GM21367 (cell line): Measurements from ENCODE around the gene POTEI.
A peak's percentile ranks its signal among the peaks of the same experiment; 100 is the strongest.
"Not testable (repeated sequence)": the region's sequence is repeated elsewhere in the genome, so short reads cannot be mapped to it uniquely, and the experiment has no call there.

Experiments
- ATAC-seq: cut with Tn5 transposase; IDR thresholded peaks from one replicate; pipeline ENCODE4 v1.9.1; 2021; ENCODE audit not compliant: unreplicated experiment

Gene POTEI

GRCh38 chr2:130509228-130509627 is at the start of gene POTEI:
POTEI (minus strand) TSS chr2:130509328; CDS start chr2:130509235, 93 bp downstream.
- ATAC-seq: not testable (repeated sequence)

GRCh38 chr2:130556441-130556840 is 47.3 kb upstream of the POTEI start:
- not testable (repeated sequence) for ATAC-seq

- ATAC-seq: not testable (repeated sequence)
Measured at GRCh38 chr2:130554178-130554577, 45.0 kb upstream of the POTEI start.

- not testable (repeated sequence) for ATAC-seq
Measured at GRCh38 chr2:130549475-130549874, 40.3 kb upstream of the POTEI start.

- ATAC-seq: not testable (repeated sequence)
Measured at GRCh38 chr2:130548418-130548817, 39.3 kb upstream of the POTEI start.

GRCh38 chr2:130544978-130545377 is 35.9 kb upstream of the POTEI start:
- not testable (repeated sequence) for ATAC-seq

GRCh38 chr2:130543785-130544528 is 34.8 kb upstream of the POTEI start:
- ATAC-seq: not testable (repeated sequence)

GRCh38 chr2:130542789-130543188 is 33.7 kb upstream of the POTEI start:
- not testable (repeated sequence) for ATAC-seq

- not testable (repeated sequence) for ATAC-seq
Measured at GRCh38 chr2:130538271-130538670, 29.1 kb upstream of the POTEI start.

- not testable (repeated sequence) for ATAC-seq
Measured at GRCh38 chr2:130536654-130537053, 27.5 kb upstream of the POTEI start.

GRCh38 chr2:130531672-130532071 is 22.5 kb upstream of the POTEI start:
- ATAC-seq: not testable (repeated sequence)

GRCh38 chr2:130531225-130531624 is 22.1 kb upstream of the POTEI start:
- peak; percentile 86 for ATAC-seq

GRCh38 chr2:130530212-130530611 is 21.1 kb upstream of the POTEI start:
- ATAC-seq: not testable (repeated sequence)

- ATAC-seq: not testable (repeated sequence)
Measured at GRCh38 chr2:130529545-130529944, 20.4 kb upstream of the POTEI start.

GRCh38 chr2:130527365-130527967 is 18.3 kb upstream of the POTEI start:
- not testable (repeated sequence) for ATAC-seq

GRCh38 chr2:130522390-130522789 is 13.3 kb upstream of the POTEI start:
- ATAC-seq: not testable (repeated sequence)

- ATAC-seq: not testable (repeated sequence)
Measured at GRCh38 chr2:130520992-130521391, 11.9 kb upstream of the POTEI start, which contains the start of gene CFC1B. CFC1B (plus strand) TSS chr2:130521222; CDS start chr2:130521485, 263 bp downstream.

- not testable (repeated sequence) for ATAC-seq
Measured at GRCh38 chr2:130518516-130519106, 9.5 kb upstream of the POTEI start.

- not testable (repeated sequence) for ATAC-seq
Measured at GRCh38 chr2:130511747-130512451, 2.8 kb upstream of the POTEI start.

GRCh38 chr2:130510807-130511746 is 1.9 kb upstream of the POTEI start:
- not testable (repeated sequence) for ATAC-seq
